Heart left ventricle (tissue), 16 donors: ENCODE measurements around the gene FAM151A. TPM values are rescaled to one million over a fixed set of nuclear protein-coding genes. Genes with fewer than 3 reads are reported as not detected.
A peak's percentile ranks its signal among the peaks of the same experiment; 100 is the strongest.

ENCODE experiments used
- ATAC-seq, 4 donors: fragments of 200-7000 bp; cut with Tn5 transposase; one replicate each; pipeline ENCODE4 v1.9.1; 2020 to 2022; ENCODE audit warnings: moderate library complexity in 4 of 4, mild to moderate bottlenecking in 3 of 4, moderate number of reproducible peaks in 1 of 4
- DNase-seq, 5 donors: peaks; one replicate each; pipeline ENCODE4 v3.0.0-alpha.2; 2020
- H3K27ac ChIP-seq, 12 donors: fragments of 200-600 bp; sonication (generic) in 4 of 12; one replicate each; pipeline versions ENCODE4 v1.5.0 to v1.8.0; 2016 to 2022; ENCODE audit warnings: mild to moderate bottlenecking in 2 of 12
- H3K27me3 ChIP-seq, 9 donors: fragments of 200-600 bp; sonication (generic) in 2 of 9; one replicate each; pipeline versions ENCODE4 v1.5.1 to v1.8.0; 2016 to 2022; ENCODE audit warnings: mild to moderate bottlenecking in 3 of 9
- H3K36me3 ChIP-seq, 9 donors: fragments of 200-600 bp; sonication (generic) in 2 of 9; one replicate each; pipeline versions ENCODE4 v1.5.0 to v1.8.0; 2018 to 2022; ENCODE audit warnings: mild to moderate bottlenecking in 2 of 9
- H3K4me1 ChIP-seq, 12 donors: fragments of 200-600 bp; sonication (generic) in 4 of 12; one replicate each; pipeline versions ENCODE4 v1.5.0 to v1.8.0; 2016 to 2022; ENCODE audit warnings: mild to moderate bottlenecking in 3 of 12
- H3K4me3 ChIP-seq, 12 donors: fragments of 200-600 bp; sonication (generic) in 4 of 12; one replicate each; pipeline versions ENCODE4 v1.5.0 to v1.8.0; 2017 to 2022; ENCODE audit warnings: mild to moderate bottlenecking in 9 of 12, moderate library complexity in 4 of 12
- H3K9me3 ChIP-seq, 12 donors: fragments of 200-600 bp; sonication (generic) in 4 of 12; one replicate each; pipeline versions ENCODE4 v1.5.0 to v1.8.0; 2016 to 2022; ENCODE audit warnings: mild to moderate bottlenecking in 1 of 12
- CTCF ChIP-seq, 12 donors: fragments of 200-600 bp; sonication (generic) in 4 of 12; IDR thresholded peaks; one replicate each; pipeline versions ENCODE4 v1.5.0 to v1.8.0; 2018 to 2022; ENCODE audit warnings: antibody characterized with exemption in 12 of 12, mild to moderate bottlenecking in 5 of 12
- POLR2A ChIP-seq, 2 donors: fragments of 450-650 bp; IDR thresholded peaks; one replicate each; pipeline ENCODE4 v1.6.1; 2017; ENCODE audit warnings: antibody characterized with exemption in 2 of 2, mild to moderate bottlenecking in 2 of 2, moderate library complexity in 2 of 2
- WGBS, 4 donors: extraction: QIAGEN DNeasy Blood & Tissue Kit in 2 of 4; methylation state at CpG; one replicate each; pipeline versions ENCODE4 v1.1.5 to v1.1.7; 2013 to 2018; 5-methylcytosine and 5-hydroxymethylcytosine counted together
- intact Hi-C, 10 donors: fragments of 100-400 bp; cut with DNase I; formaldehyde crosslinking; loops; one replicate each; pipeline versions ENCODE4 v1.11.1 to v1.14.2; 2022
- polyA plus RNA-seq, 2 donors: library from polyadenylated mRNA; stranded (reverse); fragments of 200-250 nt; gene quantifications; one replicate each; pipeline ENCODE4 v1.2.3, GENCODE V29; 2013
- total RNA-seq, 9 donors: library from RNA; depleted of rRNA in 2 of 9; stranded (reverse); fragments of >200 nt in 2 of 9; fragmentation: NEBNext Ultra II Directional in 3 of 9; extraction: Animal tissue kit (Norgen Biotek cat#: 25700) in 3 of 9; gene quantifications; one replicate each; pipeline versions ENCODE4 v1.1.0 to v1.2.4, GENCODE V29; 2016 to 2023
- donor health status: ischemic (EF 13 %, LVEDD 7.1; RV severe dilation, severe dysfunction).
- donor health status: healthy with polysubstance abuse.
- donor health status: DM: no; HTN: yes; CAD: no.
- donor health status: DM: no; HTN: no; CAD: no.
- donor health status: ischemic (EF 25% LVEDD 6.9; RV normal size, moderate dysfunction).
- donor health status: ischemic (EF 25% LVEDD 5.7; RV mildly dilated, moderate dysfunction).
- donor health status: healthy.
- donor health status: DM: yes; HTN: yes; CAD: no.
- donor health status: ischemic (EF 35%, LVEDD 5.7; RV mildly dilated, moderate dysfunction).
- donor health status: nonischemic (EF 11% LVEDD 7.7; RV severe dilation, severe dysfunction).
- donor health status: DM: yes; HTN: yes; CAD: no.
- donor health status: PGD.
- donor health status: ischemic (EF 29% LVEDD 5.4; RV normal size, mild dysfunction).
- donor health status: nonischemic (EF 23%, LVEDD 6.1; RV moderate dilation, normal function).

Gene FAM151A
- total and polyA plus RNA-seq, 11 donors: 0.19 to 1.9 (median 0.53) TPM

GRCh38 chr1:54565113-54565501, 58.2 kb downstream of the FAM151A start:
- Histone ChIP-seq H3K27me3 (no peaks in the 10 kb centered on the region), H3K27ac (peak overlapping the region in 9 of 12 donors; percentile 24 to 95 (median 56)), H3K4me3 (no peak overlapping the region), H3K4me1 (peaks cover 3 to 49% (median 17%) of the 10 kb centered on the region in 12 donors), H3K9me3 (no peaks in the 10 kb centered on the region), H3K36me3 (no peaks in the 10 kb centered on the region)
- ATAC-seq: no peak
- peak in 2 of 5 donors; percentile 16 to 25 for DNase-seq
- TF ChIP-seq POLR2A (IDR thresholded peaks at IDR 0.05) (no peak), CTCF (IDR thresholded peaks at IDR 0.05) (no peak)
- WGBS, 4 donors: 44 to 57% (median 48%) methylated on average over 4 of the region's 4 CpGs
- intact Hi-C loops: no loop called here

- Histone ChIP-seq H3K36me3 (no peaks in the 10 kb centered on the region), H3K27me3 (no peaks in the 10 kb centered on the region), H3K4me3 (no peak overlapping the region), H3K4me1 (peaks cover 0 to 49% (median 18%) of the 10 kb centered on the region in 12 donors), H3K27ac (peak overlapping the region in 10 of 12 donors; percentile 22 to 95 (median 48)), H3K9me3 (no peaks in the 10 kb centered on the region)
- no peak for ATAC-seq
- WGBS, 4 donors: 61 to 67% (median 64%) methylated on average over 13 to 17 of the region's 17 CpGs
- peak in 1 of 5 donors; percentile 27 for DNase-seq
- intact Hi-C loops: no loop called here
- TF ChIP-seq POLR2A (IDR thresholded peaks at IDR 0.05) (no peak), CTCF (IDR thresholded peaks at IDR 0.05) (no peak)
These were observed 58.8 kb downstream of the FAM151A start for GRCh38 chr1:54564312-54565112.

- H3K4me3 ChIP-seq: no peak overlapping the region
- intact Hi-C loops: loop anchor here in 3 of 10 donors (1.0 to 2.0 kb wide), 3 partner anchors 12 to 25 kb away; partner anchors contain the start of gene ACOT11 (in 1 of the 3)
- DNase-seq (peak; percentile 76 to 93 (median 81)), ATAC-seq (peak; percentile 90 to 95 (median 94))
- H3K27ac ChIP-seq: peak overlapping the region; percentile 27 to 91 (median 82)
- no peak for TF ChIP-seq CTCF (IDR thresholded peaks at IDR 0.05)
- no peak for TF ChIP-seq POLR2A (IDR thresholded peaks at IDR 0.05)
- peaks cover 0 to 16% (median 0%) of the 10 kb centered on the region in 12 donors for H3K9me3 ChIP-seq
- peaks cover 0 to 50% (median 20%) of the 10 kb centered on the region in 12 donors for H3K4me1 ChIP-seq
- H3K36me3 ChIP-seq: peaks cover 0 to 3% (median 0%) of the 10 kb centered on the region in 9 donors
- no peaks in the 10 kb centered on the region for H3K27me3 ChIP-seq
- WGBS, 4 donors: 26 to 55% (median 36%) methylated on average over 3 of the region's 3 CpGs
These were observed 63.5 kb downstream of the FAM151A start for GRCh38 chr1:54559771-54560231.

Other genes with a start within 250 kb of the FAM151A start
- 10 to 100 TPM; 20.8 to 61.8 (median 48.3) TPM for gene SSBP3, start 217.1 kb downstream of the FAM151A start, total RNA-seq
- 10 to 100 TPM; 21.4 to 30.7 TPM for gene SSBP3, start 217.1 kb downstream of the FAM151A start, polyA plus RNA-seq
- 10 to 100 TPM; 33.2 to 69.3 (median 55.9) TPM for gene ACOT11, start 75.3 kb downstream of the FAM151A start, total RNA-seq
- 10 to 100 TPM; 40.8 to 60.8 TPM for gene ACOT11, start 75.3 kb downstream of the FAM151A start, polyA plus RNA-seq
- gene MROH7, start 18.3 kb upstream of the FAM151A start, total RNA-seq: 10 to 100 TPM in 4 of 9 donors, 1 to 10 TPM in 5; 2.3 to 18.6 (median 9.2) TPM
- 10 to 100 TPM in 1 of 2 donors, 1 to 10 TPM in 1; 2.9 to 12.5 TPM for gene MROH7, start 18.3 kb upstream of the FAM151A start, polyA plus RNA-seq
- gene TTC4, start 92.3 kb upstream of the FAM151A start, total RNA-seq: 10 to 100 TPM in 8 of 9 donors, 1 to 10 TPM in 1; 9.5 to 24.0 (median 15.2) TPM
- 10 to 100 TPM in 1 of 2 donors, 1 to 10 TPM in 1; 9.9 to 24.1 TPM for gene TTC4, start 92.3 kb upstream of the FAM151A start, polyA plus RNA-seq
- gene PARS2, start 141.0 kb upstream of the FAM151A start, total RNA-seq: 1 to 10 TPM; 4.5 to 7.7 (median 5.3) TPM
- 1 to 10 TPM; 1.7 to 4.5 TPM for gene PARS2, start 141.0 kb upstream of the FAM151A start, polyA plus RNA-seq
- gene TTC22, start 177.8 kb upstream of the FAM151A start, total RNA-seq: 1 to 10 TPM in 1 of 9 donors, under 1 TPM in 6, not detected in 2; 0.12 to 2.5 (median 0.29) TPM
- under 1 TPM; 0.06 to 0.19 TPM for gene TTC22, start 177.8 kb upstream of the FAM151A start, polyA plus RNA-seq